SHP77 treated with DMSO at 0.1 percent for 48 hours (cell line): ENCODE data around the gene ARHGEF37.
"Not testable (repeated sequence)": the region's sequence is repeated elsewhere in the genome, so short reads cannot be mapped to it uniquely, and the experiment has no call there.

Experiments used
- DNase-seq: peaks from one replicate; lab custom pipeline; 2025; lab: John Stamatoyannopoulos, UW

The ARHGEF37 gene, protein sequence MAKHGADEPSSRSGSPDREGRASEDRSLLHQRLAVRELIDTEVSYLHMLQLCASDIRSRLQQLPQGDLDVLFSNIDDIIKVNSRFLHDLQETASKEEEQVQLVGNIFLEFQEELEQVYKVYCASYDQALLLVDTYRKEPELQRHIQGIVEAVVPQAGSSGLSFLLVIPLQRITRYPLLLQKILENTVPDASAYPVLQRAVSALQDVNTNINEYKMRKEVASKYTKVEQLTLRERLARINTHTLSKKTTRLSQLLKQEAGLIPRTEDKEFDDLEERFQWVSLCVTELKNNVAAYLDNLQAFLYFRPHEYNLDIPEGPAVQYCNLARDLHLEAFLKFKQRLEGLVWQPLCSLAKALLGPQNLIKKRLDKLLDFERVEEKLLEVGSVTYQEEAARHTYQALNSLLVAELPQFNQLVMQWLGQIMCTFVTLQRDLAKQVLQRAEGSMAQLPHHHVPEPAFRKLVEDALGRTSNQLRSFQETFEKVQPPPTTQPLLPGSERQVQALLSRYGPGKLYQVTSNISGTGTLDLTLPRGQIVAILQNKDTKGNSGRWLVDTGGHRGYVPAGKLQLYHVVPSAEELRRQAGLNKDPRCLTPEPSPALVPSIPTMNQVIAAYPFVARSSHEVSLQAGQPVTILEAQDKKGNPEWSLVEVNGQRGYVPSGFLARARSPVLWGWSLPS

GRCh38 chr5:149581192-149581861 lies at the start of gene ARHGEF37:
TSS of gene ARHGEF37 (plus strand) at chr5:149581498. CDS start at chr5:149597770, 16,272 bp downstream.
- peak; percentile 43 for DNase-seq

GRCh38 chr5:149532413-149532812 lies 48.9 kb upstream of the ARHGEF37 start:
- DNase-seq = no peak

- not testable (repeated sequence) for DNase-seq
Measured at GRCh38 chr5:149535787-149536186, 45.5 kb upstream of the ARHGEF37 start.

DNA sequence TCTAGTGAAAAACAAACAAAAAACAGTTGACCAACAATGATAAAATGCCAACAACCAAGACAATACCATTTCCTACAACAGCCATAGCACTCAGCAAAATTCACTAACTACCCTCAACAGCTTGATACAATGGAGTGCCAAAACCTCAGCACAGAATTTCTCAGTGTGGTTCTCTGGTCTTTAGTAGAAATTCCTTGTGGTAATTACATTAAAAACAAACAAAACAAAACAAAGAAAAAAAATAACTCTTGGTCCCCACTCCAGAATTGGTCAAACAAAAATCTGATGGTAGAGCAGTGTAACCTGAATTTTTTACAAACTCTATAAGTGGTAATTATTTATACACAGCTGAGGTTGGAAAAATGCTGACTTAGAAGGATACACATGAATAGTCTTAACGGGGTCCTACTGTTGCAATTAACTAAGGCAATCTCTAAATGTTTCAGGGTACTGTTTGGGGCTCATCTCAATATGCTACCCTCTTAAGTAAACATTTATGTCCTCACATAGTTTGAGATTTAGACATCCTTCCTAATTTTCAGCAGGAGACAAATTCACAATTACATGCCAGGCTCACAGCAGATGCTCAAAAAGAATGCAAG lies 43.8 kb upstream of the ARHGEF37 start:
- DNase-seq = no peak

- no peak for DNase-seq
Measured at GRCh38 chr5:149540089-149540488, 41.2 kb upstream of the ARHGEF37 start.

DNA sequence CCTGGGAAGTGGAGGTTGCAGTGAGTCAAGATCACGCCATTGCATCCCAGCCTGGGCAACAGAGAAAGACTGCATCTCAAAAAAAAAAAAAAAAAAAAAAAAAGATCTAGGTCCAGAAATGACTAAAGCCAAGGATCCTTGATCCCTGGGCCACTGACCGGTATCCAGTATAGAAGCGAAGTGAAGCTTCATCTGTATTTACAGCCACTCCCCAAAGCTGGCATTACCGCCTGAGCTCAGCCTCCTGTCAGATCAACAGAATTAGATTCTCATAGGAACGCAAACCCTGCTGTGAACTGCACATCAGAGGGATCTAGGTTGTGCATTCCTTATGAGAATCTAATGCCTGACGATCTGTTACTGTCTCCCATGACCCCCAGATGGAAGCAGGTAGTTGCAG lies 39.4 kb upstream of the ARHGEF37 start:
- DNase-seq = no peak

- DNase-seq = no peak
Measured at GRCh38 chr5:149543361-149544027, 37.8 kb upstream of the ARHGEF37 start.

- no peak for DNase-seq
Measured at GRCh38 chr5:149544028-149544420, 37.3 kb upstream of the ARHGEF37 start.

GRCh38 chr5:149545327-149545726 lies 36.0 kb upstream of the ARHGEF37 start:
- no peak for DNase-seq

- no peak for DNase-seq
Measured at GRCh38 chr5:149546974-149547373, 34.3 kb upstream of the ARHGEF37 start.

GRCh38 chr5:149549461-149550267 lies 31.6 kb upstream of the ARHGEF37 start:
- DNase-seq = no peak

DNA sequence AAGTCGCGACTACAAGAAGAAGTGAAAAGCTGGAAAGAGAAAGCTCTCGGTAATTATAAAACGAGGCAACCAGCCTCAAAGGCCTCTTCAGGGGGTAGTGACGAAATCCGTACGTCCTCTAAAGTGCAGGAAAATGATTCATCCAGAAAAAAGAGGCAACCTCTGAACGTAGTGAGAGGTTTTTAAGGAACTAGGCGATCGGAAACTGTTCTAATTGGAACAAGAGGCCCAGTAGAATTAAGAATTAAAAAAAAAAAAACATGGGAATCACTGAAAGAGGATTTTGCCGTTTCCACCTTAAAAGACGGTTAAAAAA lies 31.1 kb upstream of the ARHGEF37 start:
- no peak for DNase-seq

DNA sequence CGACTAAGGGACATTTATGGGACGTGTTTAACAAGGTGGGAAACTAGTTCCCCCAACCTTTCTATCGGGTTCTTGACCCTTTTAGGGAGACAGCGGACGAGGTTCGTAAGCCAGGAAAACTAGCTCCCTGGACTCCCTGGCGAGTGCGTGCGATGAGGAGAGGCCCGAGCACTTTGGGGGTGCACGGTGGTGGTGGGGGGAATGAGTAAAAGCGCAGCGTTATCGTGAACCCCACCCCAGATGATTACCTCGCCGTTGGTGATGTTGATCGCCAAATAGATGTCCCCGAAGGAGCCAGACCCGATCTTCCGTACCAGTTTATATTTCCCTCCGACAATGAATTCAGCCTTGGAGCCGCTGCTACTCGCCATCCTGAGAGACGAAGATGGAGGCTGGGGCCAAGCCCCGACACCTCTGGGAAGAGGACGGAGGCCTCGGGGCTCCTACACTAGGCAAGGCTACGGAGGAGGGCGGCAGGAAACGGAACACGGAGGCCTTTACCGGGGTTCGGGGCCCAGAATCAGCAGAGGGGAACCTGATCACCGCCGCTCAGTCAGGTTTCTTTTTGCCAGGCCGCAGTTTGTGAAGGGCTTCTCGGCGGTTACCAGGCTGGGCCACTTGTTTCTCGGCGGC lies 30.6 kb upstream of the ARHGEF37 start:
- DNase-seq = no peak

DNA sequence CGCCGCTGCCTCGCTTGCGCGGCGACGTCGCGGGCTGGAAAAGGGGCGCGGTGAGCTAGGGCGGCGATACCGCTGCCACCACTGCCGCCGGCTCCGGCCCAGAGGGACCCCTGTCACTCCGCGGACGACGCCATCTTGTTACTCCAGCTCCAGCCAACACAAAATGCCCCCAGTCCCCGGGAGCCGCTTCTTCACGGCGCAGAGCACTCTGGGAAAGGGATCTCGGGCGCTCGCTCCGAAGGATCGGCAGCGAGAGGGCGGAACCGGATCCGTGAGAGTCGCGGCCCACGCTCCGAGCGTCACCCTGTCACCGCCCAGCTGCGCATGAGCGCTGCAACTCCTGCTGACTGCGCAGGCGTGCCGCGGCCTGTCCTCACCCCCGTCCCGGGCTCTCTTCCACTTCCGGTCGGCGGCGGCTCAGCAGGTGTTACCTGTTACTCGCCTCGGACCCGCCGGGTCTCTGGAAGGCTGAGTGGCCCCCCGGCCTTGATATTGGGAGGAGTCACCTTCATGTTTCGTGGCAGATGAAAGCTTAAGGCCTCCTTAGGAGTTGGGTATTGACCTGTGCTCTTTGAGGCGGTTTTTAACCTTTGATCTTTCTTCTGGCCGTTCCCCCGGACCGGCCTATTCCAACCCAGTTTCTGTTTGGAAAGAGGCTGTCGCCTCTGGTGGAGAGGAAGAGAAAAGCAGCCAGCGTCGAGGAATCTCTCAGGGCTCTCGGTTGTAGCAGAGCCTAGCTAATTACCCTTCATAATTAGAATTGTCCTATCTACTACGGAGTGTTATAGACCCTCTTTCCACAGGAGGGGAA lies 29.9 kb upstream of the ARHGEF37 start, which contains the start of gene CSNK1A1:
TSS of gene CSNK1A1 (minus strand) at position 213 of the 811 bp plus-strand sequence. CDS start 475 bp downstream, outside the sequence.
- DNase-seq = peak; percentile 94

- DNase-seq = no peak
Measured at GRCh38 chr5:149552038-149552494, 29.2 kb upstream of the ARHGEF37 start.

DNA sequence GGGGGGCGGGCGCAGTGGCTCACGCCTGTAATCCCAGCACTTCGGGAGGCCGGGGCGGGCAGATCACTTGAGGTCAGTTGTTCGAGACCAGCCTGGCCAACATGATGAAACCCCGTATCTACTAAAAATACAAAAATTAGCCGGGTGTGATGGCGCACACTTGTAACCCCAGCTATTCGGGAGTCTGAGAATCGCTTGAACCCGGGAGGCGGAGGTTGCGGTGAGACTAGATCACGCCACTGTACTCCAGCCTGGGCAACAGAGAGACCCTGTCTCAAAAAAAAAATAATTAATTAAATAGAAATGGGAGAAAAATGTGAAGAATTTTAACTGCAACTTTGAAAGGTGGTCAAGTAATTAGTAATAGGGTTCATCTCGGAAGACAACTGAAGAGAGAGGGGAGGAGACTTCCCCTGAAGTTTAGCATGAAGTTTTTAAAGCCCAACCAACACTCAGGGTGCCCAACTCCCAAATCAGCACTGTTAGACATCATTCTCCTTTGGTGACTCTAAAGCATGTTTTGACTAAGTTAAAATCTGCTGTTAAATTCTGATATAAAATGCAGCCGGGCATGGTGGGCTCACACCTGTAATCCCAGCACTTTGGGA lies 28.6 kb upstream of the ARHGEF37 start:
- DNase-seq = no peak

DNA sequence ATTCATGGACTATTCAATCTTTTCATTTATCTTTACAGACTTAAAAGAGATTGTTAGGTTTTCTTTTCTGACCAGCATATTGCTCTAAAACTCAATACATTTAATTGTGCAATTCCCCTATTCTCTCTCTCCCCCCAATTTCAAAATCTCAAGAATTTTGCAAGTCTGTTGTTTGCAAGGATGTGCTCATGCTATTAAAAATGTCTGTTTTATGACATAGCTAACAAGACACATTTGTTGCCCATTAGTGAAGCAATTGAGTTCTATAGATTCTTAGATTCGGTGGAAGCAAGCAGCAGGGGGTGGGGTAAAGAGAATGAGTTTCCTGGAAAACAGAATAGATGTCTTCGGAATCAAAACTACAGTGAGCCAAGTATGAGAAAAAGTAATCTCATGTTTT lies 21.6 kb upstream of the ARHGEF37 start:
- no peak for DNase-seq

GRCh38 chr5:149561848-149562247 lies 19.4 kb upstream of the ARHGEF37 start:
- DNase-seq = no peak

GRCh38 chr5:149563466-149563865 lies 17.8 kb upstream of the ARHGEF37 start:
- DNase-seq = no peak
